Kidney (tissue), 14 donors: ENCODE measurements around the gene A3GALT2. TPM values are rescaled to one million over a fixed set of nuclear protein-coding genes. Genes with fewer than 3 reads are reported as not detected.

Experiments
- DNase-seq, 5 donors: peaks; one replicate each; pipeline ENCODE4 v3.0.0-alpha.2; 2013 to 2020
- FAIRE-seq: peaks from 2 replicates; lab custom pipeline; 2012; peaks lifted over from hg19 to GRCh38; lab: Jason Lieb, UNC
- H3K27ac ChIP-seq, 2 donors: one replicate each; pipeline ENCODE4 v1.7.0; 2013; ENCODE audit warnings: low read depth in 2 of 2, low read length in 2 of 2, inconsistent platforms in 1 of 2
- H3K27me3 ChIP-seq: one replicate; pipeline ENCODE4 v1.7.1; 2013; ENCODE audit warnings: low read length, inconsistent platforms; ENCODE audit not compliant: control insufficient read depth, insufficient read depth
- H3K36me3 ChIP-seq, 3 donors: one replicate each; pipeline versions ENCODE4 v1.7.0 to v1.7.1; 2013; ENCODE audit warnings: low read length in 3 of 3, control low read depth in 1 of 3, inconsistent platforms in 1 of 3; ENCODE audit not compliant: insufficient read depth in 3 of 3, control insufficient read depth in 2 of 3
- H3K4me1 ChIP-seq, 3 donors: one replicate each; pipeline versions ENCODE4 v1.7.0 to v1.7.1; 2013; ENCODE audit warnings: low read length in 3 of 3, inconsistent platforms in 1 of 3, low read depth in 1 of 3; ENCODE audit not compliant: control insufficient read depth in 2 of 3, insufficient read depth in 2 of 3
- H3K4me3 ChIP-seq, 3 donors: one replicate each; pipeline versions ENCODE4 v1.7.0 to v1.8.1; 2013; ENCODE audit warnings: low read length in 3 of 3, control low read depth in 1 of 3, inconsistent platforms in 1 of 3
- H3K9ac ChIP-seq, 3 donors: one replicate each; pipeline versions ENCODE4 v1.7.0 to v1.7.1; 2013; ENCODE audit warnings: low read length in 3 of 3, control low read depth in 1 of 3, inconsistent platforms in 1 of 3
- H3K9me3 ChIP-seq, 3 donors: one replicate each; pipeline versions ENCODE4 v1.7.0 to v1.7.1; 2013; ENCODE audit warnings: low read length in 3 of 3, control low read depth in 1 of 3, inconsistent platforms in 1 of 3; ENCODE audit not compliant: control insufficient read depth in 2 of 3, insufficient read depth in 1 of 3
- CTCF ChIP-seq: IDR thresholded peaks from 3 replicates; pipeline ENCODE4 v1.5.1; 2012; ENCODE audit warnings: mild to moderate bottlenecking, moderate library complexity, borderline replicate concordance; ENCODE audit not compliant: insufficient read depth; ENCODE audit errors: extremely low read depth
- intact Hi-C: fragments of 100-400 bp; cut with DNase I; formaldehyde crosslinking; loops from one replicate; pipeline ENCODE4 v1.11.1; 2022
- polyA plus RNA-seq: library from polyadenylated mRNA; stranded (reverse); fragments of 350-450 nt; fragmentation: Illumina TruSeq; extraction: RNeasy Lipid Tissue Mini Kit (QIAGEN cat#74804); gene quantifications from one replicate; pipeline ENCODE4 v1.2.3, GENCODE V29; 2014; ENCODE audit warnings: low read depth, low replicate concordance; ENCODE audit not compliant: insufficient read depth
- total RNA-seq: library from RNA; stranded (reverse); fragmentation: NEBNext Ultra II Directional; extraction: Animal tissue kit (Norgen Biotek cat#: 25700); gene quantifications from one replicate; pipeline ENCODE4 v1.2.1, GENCODE V29; 2021
- donor health status: control.
- donor health status: control.
- donor health status: control.
- donor health status: control.
- donor health status: control.
- donor health status: DM: yes; HTN: yes; CAD: no.
- donor health status: Normal renal cell carcinoma (clear cell type).

Gene A3GALT2
- total and polyA plus RNA-seq, 2 donors from 2014 or later = not detected

DNA sequence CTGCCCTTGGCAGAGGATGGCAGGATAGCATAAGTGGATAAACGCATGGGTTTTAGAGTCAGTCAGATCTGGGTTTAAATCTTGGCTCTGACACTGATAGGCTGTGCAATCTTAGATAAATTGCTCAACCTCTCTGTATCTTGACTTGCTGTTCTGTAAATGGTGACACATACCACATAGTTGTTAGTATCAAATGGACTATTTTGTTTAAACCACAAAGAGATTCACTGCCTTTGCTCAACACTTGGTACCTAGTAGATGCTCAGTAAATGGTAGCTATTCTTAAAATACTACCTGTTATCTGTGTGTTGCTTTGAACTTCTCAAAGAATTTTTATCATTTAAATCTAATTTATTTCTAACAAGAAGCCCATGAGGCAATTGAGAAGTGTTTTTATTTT lies 39.5 kb upstream of the A3GALT2 start:
- intact Hi-C loops = no loop called here
- peaks cover 22 to 33% (median 31%) of the 10 kb centered on the region in 3 donors for H3K4me1 ChIP-seq
- no peak overlapping the region for H3K27ac ChIP-seq
- H3K4me3 ChIP-seq = no peak overlapping the region
- H3K9ac ChIP-seq = no peak overlapping the region
- no peak for TF ChIP-seq CTCF
- H3K36me3 ChIP-seq = peaks cover 0 to 2% (median 0%) of the 10 kb centered on the region in 3 donors
- no peaks in the 10 kb centered on the region for H3K9me3 ChIP-seq
- DNase-seq = no peak
- no peak for FAIRE-seq
- no peaks in the 10 kb centered on the region for H3K27me3 ChIP-seq

GRCh38 chr1:33359931-33360330 lies 39.0 kb upstream of the A3GALT2 start:
- DNase-seq (no peak), FAIRE-seq (no peak)
- H3K27me3 ChIP-seq = no peaks in the 10 kb centered on the region
- no peaks in the 10 kb centered on the region for H3K9me3 ChIP-seq
- no peak for TF ChIP-seq CTCF
- H3K36me3 ChIP-seq = peaks cover 0 to 2% (median 0%) of the 10 kb centered on the region in 3 donors
- intact Hi-C loops = no loop called here
- no peak overlapping the region for H3K9ac ChIP-seq
- peaks cover 22 to 29% (median 28%) of the 10 kb centered on the region in 3 donors for H3K4me1 ChIP-seq
- no peak overlapping the region for H3K4me3 ChIP-seq
- H3K27ac ChIP-seq = no peak overlapping the region

DNA sequence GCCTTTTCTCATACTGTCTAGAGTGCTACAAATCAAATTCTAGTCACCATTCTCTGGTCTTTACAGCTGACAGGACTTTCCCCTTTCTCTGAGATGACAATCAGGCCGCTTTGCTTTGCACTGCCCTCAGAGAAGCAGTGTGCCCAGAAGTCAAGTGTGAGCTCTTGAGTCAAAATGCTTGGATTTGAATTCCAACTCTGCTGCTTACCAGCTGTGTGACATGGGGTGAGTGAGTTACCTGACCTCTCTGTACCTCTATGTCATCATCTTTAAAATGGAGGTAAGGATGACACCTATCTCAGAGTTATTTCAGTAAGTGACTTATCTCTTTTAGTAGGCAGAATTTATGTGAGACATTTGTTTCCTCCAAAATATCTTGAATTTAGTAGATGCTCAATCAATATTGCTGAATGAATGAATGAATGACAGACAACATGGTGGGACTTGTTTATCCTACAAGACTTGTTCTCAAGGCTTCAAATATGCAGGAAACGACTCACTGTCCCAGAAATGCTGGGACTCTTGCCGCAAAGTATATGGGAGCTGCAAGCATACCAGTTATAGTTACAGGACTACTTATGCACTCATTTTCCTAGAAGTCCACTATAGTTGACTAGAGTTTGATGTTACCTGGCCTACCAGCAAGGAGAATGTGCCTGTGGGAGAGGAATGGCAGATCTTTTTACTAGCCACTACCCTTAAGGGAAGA lies 38.1 kb upstream of the A3GALT2 start:
- no peak for TF ChIP-seq CTCF
- Histone ChIP-seq H3K27ac (no peak overlapping the region), H3K36me3 (peaks cover 0 to 2% (median 0%) of the 10 kb centered on the region in 3 donors), H3K27me3 (no peaks in the 10 kb centered on the region), H3K4me1 (peaks cover 14 to 21% (median 20%) of the 10 kb centered on the region in 3 donors), H3K9ac (no peak overlapping the region), H3K4me3 (no peak overlapping the region), H3K9me3 (no peaks in the 10 kb centered on the region)
- FAIRE-seq (no peak), DNase-seq (no peak)
- intact Hi-C loops = no loop called here
